Endothelial cell of umbilical vein (primary cell): Measurements from ENCODE around the gene TNS2. TPM values are rescaled to one million over a fixed set of nuclear protein-coding genes. Genes with fewer than 3 reads are reported as not detected.

Source experiments
- BruUV-seq: library from RNA; stranded (reverse); fragments of 400-500 nt; replicated peaks from 2 replicates; lab custom pipeline; 2021; lab: Mats Ljungman, UMichigan
- CTCF ChIA-PET: fragments of 300-600, 350-600 bp; sonication (Branson Sonifier 250); formaldehyde crosslinking; loops from one replicate; lab custom pipeline; 2021; ENCODE audit warnings: antibody characterized with exemption, inconsistent platforms; lab: Charles Lee
- POLR2A ChIA-PET: fragments of 300-600, 350-600 bp; sonication (Branson Sonifier 250); formaldehyde crosslinking; loops from one replicate; lab custom pipeline; 2021; ENCODE audit warnings: antibody characterized with exemption, inconsistent platforms; lab: Charles Lee
- DNase-seq: peaks from one replicate; pipeline ENCODE4 v3.0.0-alpha.2; 2011; ENCODE audit warnings: low read depth, low spot score
- FAIRE-seq: peaks from 2 replicates; lab custom pipeline; 2011; peaks lifted over from hg19 to GRCh38; lab: Jason Lieb, UNC
- H2AFZ ChIP-seq: 2 replicates; pipeline ENCODE4 v1.6.0; 2012; ENCODE audit warnings: low read depth, low read length, control low read depth, inconsistent platforms
- H3K27ac ChIP-seq: 2 replicates; pipeline ENCODE4 v1.5.1; 2011; ENCODE audit warnings: low read depth, mild to moderate bottlenecking, control low read depth, low read length, moderate library complexity; ENCODE audit not compliant: insufficient read depth
- H3K27me3 ChIP-seq, 2 experiments: 2 replicates each; pipeline versions ENCODE4 v1.6.0 to v1.6.1; 2011; ENCODE audit warnings: low read length in 2 of 2, mixed read lengths in 1 of 2; ENCODE audit not compliant: control insufficient read depth in 2 of 2, insufficient read depth in 2 of 2
- H3K36me3 ChIP-seq, 2 experiments: 2 replicates in 1 of 2; 3 replicates in 1 of 2; pipeline ENCODE4 v1.5.1; 2011; ENCODE audit warnings: low read length in 2 of 2, mild to moderate bottlenecking in 1 of 2, moderate library complexity in 1 of 2; ENCODE audit not compliant: control insufficient read depth in 2 of 2, insufficient read depth in 2 of 2; ENCODE audit errors: extremely low read depth in 1 of 2
- H3K4me1 ChIP-seq: 3 replicates; pipeline ENCODE4 v1.5.1; 2011; ENCODE audit warnings: mild to moderate bottlenecking, low read length; ENCODE audit not compliant: control insufficient read depth, insufficient read depth; ENCODE audit errors: extremely low read depth
- H3K4me2 ChIP-seq: 2 replicates; pipeline ENCODE4 v1.6.1; 2011; ENCODE audit warnings: low read length, control low read depth, mixed read lengths; ENCODE audit not compliant: insufficient read depth
- H3K4me3 ChIP-seq, 3 experiments: fragments of 200-600 bp in 1 of 3; sonication (generic), shearing (Covaris generic) in 1 of 3; replicated peaks in 1 of 3; 2 replicates each; pipeline ENCODE4 v1.5.1; 2011 to 2016; ENCODE audit warnings: control low read depth in 3 of 3, low read length in 3 of 3, mild to moderate bottlenecking in 2 of 3, inconsistent platforms in 1 of 3, low read depth in 1 of 3, moderate library complexity in 1 of 3; ENCODE audit not compliant: insufficient read depth in 1 of 3
- H3K79me2 ChIP-seq: 2 replicates; pipeline ENCODE4 v1.6.0; 2012; ENCODE audit warnings: low read length, inconsistent platforms; ENCODE audit not compliant: control insufficient read depth, insufficient read depth
- H3K9ac ChIP-seq: replicated peaks from 2 replicates; pipeline ENCODE3; 2011; ENCODE audit warnings: low read length, control low read depth; ENCODE audit not compliant: insufficient read depth; ENCODE audit errors: extremely low read depth
- H3K9me1 ChIP-seq: replicated peaks from 3 replicates; pipeline ENCODE4 v1.6.0; 2011; ENCODE audit warnings: mild to moderate bottlenecking, low read length; ENCODE audit not compliant: control insufficient read depth, insufficient read depth; ENCODE audit errors: extremely low read depth
- H3K9me3 ChIP-seq: replicated peaks from 2 replicates; pipeline ENCODE4 v1.5.1; 2012; ENCODE audit warnings: low read length, inconsistent platforms; ENCODE audit not compliant: control insufficient read depth, insufficient read depth
- H4K20me1 ChIP-seq: replicated peaks from 2 replicates; pipeline ENCODE3; 2011; ENCODE audit warnings: mild to moderate bottlenecking, low read length; ENCODE audit not compliant: control insufficient read depth, insufficient read depth; ENCODE audit errors: extremely low read depth
- EZH2 ChIP-seq: IDR thresholded peaks from 2 replicates; pipeline ENCODE4 v1.6.1; 2012; ENCODE audit warnings: borderline replicate concordance, low read depth, mild to moderate bottlenecking, moderate library complexity, low read length, inconsistent platforms; ENCODE audit not compliant: severe bottlenecking
- FOS ChIP-seq: IDR thresholded peaks from 2 replicates; pipeline ENCODE4 v1.6.1; 2011; ENCODE audit warnings: mild to moderate bottlenecking, low read length, moderate library complexity, borderline replicate concordance; ENCODE audit not compliant: insufficient read depth
- GATA2 ChIP-seq: IDR thresholded peaks from 2 replicates; pipeline ENCODE4 v1.7.0; 2011; ENCODE audit warnings: low read depth, mild to moderate bottlenecking, moderate library complexity, mixed read lengths, low read length; ENCODE audit not compliant: insufficient read length, insufficient read depth
- JUN ChIP-seq: IDR thresholded peaks from 2 replicates; pipeline ENCODE4 v1.6.1; 2011; ENCODE audit warnings: borderline replicate concordance, low read depth; ENCODE audit not compliant: insufficient read length, insufficient read depth
- MYC ChIP-seq: IDR thresholded peaks from one replicate; pipeline ENCODE4 v1.6.1; 2011; ENCODE audit warnings: mild to moderate bottlenecking, low read depth, low read length
- POLR2A ChIP-seq: IDR thresholded peaks from 2 replicates; pipeline ENCODE4 v1.6.1; 2012; ENCODE audit warnings: low read depth, mild to moderate bottlenecking, control low read depth, low read length
- POLR2AphosphoS5 ChIP-seq: IDR thresholded peaks from 2 replicates; pipeline ENCODE4 v1.6.1; 2012; ENCODE audit warnings: low read depth, mild to moderate bottlenecking, control low read depth, low read length, moderate library complexity; ENCODE audit not compliant: insufficient read depth
- dilution Hi-C: fragments of 300-500 bp; cut with MboI; formaldehyde crosslinking; loops from one replicate; pipeline ENCODE4 v1.15.0; 2019; ENCODE audit warnings: low sequenced_read_pairs; ENCODE audit not compliant: extremely low pct_ligation_motif_present
- intact Hi-C: fragments of 100-400 bp; cut with micrococcal nuclease; formaldehyde crosslinking; loops from one replicate; pipeline ENCODE4 v1.10.0; 2022
- polyA plus RNA-seq, 4 experiments: library from polyadenylated mRNA; depleted of rRNA in 3 of 4; stranded (reverse) in 3 of 4; unstranded in 1 of 4; fragments of >200 nt; gene quantifications; 2 replicates each; pipeline versions ENCODE4 v1.2.1 to v1.2.3, GENCODE V29; 2011 to 2012; ENCODE audit warnings: missing spikeins in 1 of 4
- total RNA-seq: library from RNA; stranded (reverse); gene quantifications from 2 replicates; pipeline ENCODE4 v1.2.3, GENCODE V29; 2021
- TF ChIP-seq, protein P1 (sequence below), 2 donors: IDR thresholded peaks; 1 replicate in 1 of 2; 2 replicates in 1 of 2; pipeline ENCODE4 v1.5.1; 2011; ENCODE audit warnings: low read length in 2 of 2, mild to moderate bottlenecking in 2 of 2, moderate library complexity in 2 of 2, control low read depth in 1 of 2, inconsistent platforms in 1 of 2, low read depth in 1 of 2; ENCODE audit not compliant: insufficient read depth in 1 of 2; ENCODE audit errors: extremely low read depth in 1 of 2
- TF ChIP-seq, protein P2 (sequence below): IDR thresholded peaks from 2 replicates; pipeline ENCODE4 v1.6.1; 2011; ENCODE audit not compliant: insufficient read depth, insufficient read length

Gene TNS2
- total and polyA plus RNA-seq, 2 donors (not counting 3 experiments of a cell fraction or from before 2014, with no cell fraction given), result 84.5 to 106 TPM

DNA sequence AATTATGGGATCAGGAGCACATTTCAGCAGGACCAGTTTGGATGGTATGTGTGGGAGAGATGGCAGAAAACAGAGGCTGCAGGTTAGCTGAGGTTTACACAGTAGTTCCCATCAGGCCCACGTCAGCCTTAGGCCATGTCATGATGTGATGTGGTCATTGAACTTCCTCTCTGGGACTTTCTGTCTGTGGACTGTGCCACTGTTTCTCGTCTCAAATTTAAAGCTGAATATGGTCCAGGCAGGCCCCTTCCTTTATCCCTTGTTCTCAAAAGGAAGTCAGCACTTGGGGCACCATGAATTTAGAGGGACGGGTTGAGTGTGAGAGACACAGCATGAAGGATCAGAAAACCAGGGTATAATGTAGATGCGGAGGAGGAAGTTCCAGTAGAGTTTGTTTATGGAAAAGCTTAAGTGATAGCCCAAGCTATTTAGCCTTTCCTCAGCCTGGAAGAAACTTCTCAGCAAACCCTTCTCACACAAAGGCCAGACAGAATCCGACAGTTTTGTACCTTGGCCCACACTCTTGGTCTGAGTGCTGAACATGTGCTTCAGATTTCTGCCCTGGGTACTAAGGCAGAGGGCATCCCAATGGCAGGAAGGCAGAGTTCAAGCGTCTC lies 44.0 kb downstream of the TNS2 start:
- H2AFZ ChIP-seq, result no peak overlapping the region
- CTCF ChIA-PET, result interaction anchor here (1.5 to 2.8 kb wide), 2 partner anchors 15 to 28 kb away, joined by 3 to 21 read pairs; partner anchors contain the start of gene SPRYD3
- FAIRE-seq, result no peak

More for the DNA sequence above, 44.0 kb downstream of the TNS2 start:
- H3K4me2 ChIP-seq, result no peak overlapping the region
- no peak overlapping the region for H3K4me3 ChIP-seq
- TF ChIP-seq, protein P1, sequence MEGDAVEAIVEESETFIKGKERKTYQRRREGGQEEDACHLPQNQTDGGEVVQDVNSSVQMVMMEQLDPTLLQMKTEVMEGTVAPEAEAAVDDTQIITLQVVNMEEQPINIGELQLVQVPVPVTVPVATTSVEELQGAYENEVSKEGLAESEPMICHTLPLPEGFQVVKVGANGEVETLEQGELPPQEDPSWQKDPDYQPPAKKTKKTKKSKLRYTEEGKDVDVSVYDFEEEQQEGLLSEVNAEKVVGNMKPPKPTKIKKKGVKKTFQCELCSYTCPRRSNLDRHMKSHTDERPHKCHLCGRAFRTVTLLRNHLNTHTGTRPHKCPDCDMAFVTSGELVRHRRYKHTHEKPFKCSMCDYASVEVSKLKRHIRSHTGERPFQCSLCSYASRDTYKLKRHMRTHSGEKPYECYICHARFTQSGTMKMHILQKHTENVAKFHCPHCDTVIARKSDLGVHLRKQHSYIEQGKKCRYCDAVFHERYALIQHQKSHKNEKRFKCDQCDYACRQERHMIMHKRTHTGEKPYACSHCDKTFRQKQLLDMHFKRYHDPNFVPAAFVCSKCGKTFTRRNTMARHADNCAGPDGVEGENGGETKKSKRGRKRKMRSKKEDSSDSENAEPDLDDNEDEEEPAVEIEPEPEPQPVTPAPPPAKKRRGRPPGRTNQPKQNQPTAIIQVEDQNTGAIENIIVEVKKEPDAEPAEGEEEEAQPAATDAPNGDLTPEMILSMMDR (IDR thresholded peaks at IDR 0.05; ENCODE audit: extremely low read depth in 1 of 2, insufficient read depth in 1 of 2, low read depth in 1 of 2, low read length in 2 of 2), result no peak
- TF ChIP-seq JUN, result no peak
- TF ChIP-seq MYC, result no peak
- no peak for TF ChIP-seq POLR2A
- no peak for TF ChIP-seq GATA2
- no peak for TF ChIP-seq POLR2AphosphoS5
- no peak for TF ChIP-seq EZH2
- TF ChIP-seq, protein P2, sequence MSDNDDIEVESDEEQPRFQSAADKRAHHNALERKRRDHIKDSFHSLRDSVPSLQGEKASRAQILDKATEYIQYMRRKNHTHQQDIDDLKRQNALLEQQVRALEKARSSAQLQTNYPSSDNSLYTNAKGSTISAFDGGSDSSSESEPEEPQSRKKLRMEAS, result no peak
- TF ChIP-seq FOS, result no peak
- H3K9ac ChIP-seq, result no peak overlapping the region
- H3K79me2 ChIP-seq, result no peaks in the 10 kb centered on the region
- H3K27me3 ChIP-seq, result peaks cover 0 to 2% of the 10 kb centered on the region in 2 experiments
- H4K20me1 ChIP-seq, result no peaks in the 10 kb centered on the region
- intact Hi-C loops (no loop called here), dilution Hi-C loops (no loop called here)
- DNase-seq, result no peak
- H3K36me3 ChIP-seq, result no peaks in the 10 kb centered on the region
- BruUV-seq, result no TSS peak
- H3K27ac ChIP-seq, result no peak overlapping the region
- no peaks in the 10 kb centered on the region for H3K9me1 ChIP-seq
- POLR2A ChIA-PET, result interaction anchor here (0.6 to 0.7 kb wide), 2 partner anchors 16 to 1027 kb away, joined by 3 to 8 read pairs; no protein-coding TSS in a partner anchor
- peaks cover 21% of the 10 kb centered on the region for H3K4me1 ChIP-seq
- no peaks in the 10 kb centered on the region for H3K9me3 ChIP-seq
